ENCODE results near the gene CKLF.
A peak's percentile ranks its signal among the peaks of the same experiment; 100 is the strongest.
"Not testable (repeated sequence)": the region's sequence is repeated elsewhere in the genome, so short reads cannot be mapped to it uniquely, and the experiment has no call there.

The CKLF gene

GRCh38 chr16:66600477-66600876, 48.1 kb downstream of the CKLF start:
- FAIRE-seq: no peak

DNA sequence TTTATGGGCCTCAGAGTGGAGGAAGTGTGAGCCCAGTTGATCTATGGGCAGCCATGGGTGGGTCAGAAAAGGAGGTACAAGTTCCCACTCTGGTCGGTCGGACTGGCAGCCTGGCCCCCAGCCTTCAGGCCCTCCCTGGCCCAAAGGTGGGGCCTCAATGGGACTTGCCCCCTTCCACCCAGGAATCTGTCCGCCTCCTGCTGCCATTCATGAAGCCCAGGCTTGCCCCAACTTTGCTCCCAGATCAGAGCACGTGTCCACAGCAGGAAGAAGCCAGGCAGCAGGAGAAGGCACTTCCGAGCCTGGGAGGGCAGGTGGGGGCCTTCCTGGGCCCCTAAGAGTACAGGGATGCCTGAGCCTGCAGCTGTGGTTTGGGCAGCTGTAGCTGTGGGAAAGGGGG, 49.1 kb downstream of the CKLF start:
- no peak for FAIRE-seq

- FAIRE-seq: no peak
Measured at GRCh38 chr16:66603537-66604375, 51.4 kb downstream of the CKLF start.

DNA sequence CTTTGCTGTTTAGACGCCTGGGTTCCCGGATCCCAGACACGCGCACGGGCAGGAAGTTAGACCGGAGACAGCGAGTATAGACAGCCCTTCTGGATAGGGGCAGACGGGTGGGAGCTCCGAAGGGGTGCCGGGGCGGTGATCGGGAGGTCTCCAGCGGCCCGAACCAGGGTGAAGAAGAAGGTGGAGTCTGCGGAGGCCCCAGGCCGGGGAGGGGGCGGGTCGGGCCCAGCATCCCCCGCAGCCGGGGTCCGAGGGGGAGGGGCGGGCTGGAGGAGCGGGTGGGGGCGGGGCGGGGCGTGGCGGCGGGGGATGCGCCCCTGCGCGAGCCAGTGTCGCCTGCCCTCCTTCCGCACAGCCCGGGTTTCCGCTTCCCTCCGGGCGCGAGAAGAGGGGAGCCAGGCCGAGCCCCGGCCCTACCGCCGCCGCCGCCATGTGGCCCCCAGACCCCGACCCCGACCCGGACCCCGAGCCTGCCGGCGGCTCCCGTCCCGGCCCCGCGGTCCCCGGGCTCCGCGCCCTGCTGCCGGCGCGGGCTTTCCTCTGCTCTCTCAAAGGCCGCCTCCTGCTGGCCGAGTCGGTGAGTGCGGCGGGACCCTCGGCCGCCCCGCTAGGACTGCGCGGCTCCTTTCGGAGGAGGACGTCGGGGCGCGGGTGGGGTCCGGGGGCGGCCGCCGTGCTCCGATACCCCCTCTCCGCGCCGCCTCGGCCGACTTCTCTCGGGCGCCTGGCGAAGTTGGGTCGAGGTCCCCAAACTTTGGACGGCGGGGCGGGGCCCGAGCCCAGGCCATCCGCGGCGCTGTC, 52.2 kb downstream of the CKLF start, which contains the start of gene CMTM3:
Gene CMTM3, plus strand, starts transcription at position 329 of the 801 bp plus-strand sequence. Its CDS starts 102 bp downstream, at position 431.
- FAIRE-seq: no peak

GRCh38 chr16:66605177-66605978, 53.0 kb downstream of the CKLF start:
- no peak for FAIRE-seq

- no peak for FAIRE-seq
Measured at GRCh38 chr16:66605979-66606751, 53.8 kb downstream of the CKLF start.

DNA sequence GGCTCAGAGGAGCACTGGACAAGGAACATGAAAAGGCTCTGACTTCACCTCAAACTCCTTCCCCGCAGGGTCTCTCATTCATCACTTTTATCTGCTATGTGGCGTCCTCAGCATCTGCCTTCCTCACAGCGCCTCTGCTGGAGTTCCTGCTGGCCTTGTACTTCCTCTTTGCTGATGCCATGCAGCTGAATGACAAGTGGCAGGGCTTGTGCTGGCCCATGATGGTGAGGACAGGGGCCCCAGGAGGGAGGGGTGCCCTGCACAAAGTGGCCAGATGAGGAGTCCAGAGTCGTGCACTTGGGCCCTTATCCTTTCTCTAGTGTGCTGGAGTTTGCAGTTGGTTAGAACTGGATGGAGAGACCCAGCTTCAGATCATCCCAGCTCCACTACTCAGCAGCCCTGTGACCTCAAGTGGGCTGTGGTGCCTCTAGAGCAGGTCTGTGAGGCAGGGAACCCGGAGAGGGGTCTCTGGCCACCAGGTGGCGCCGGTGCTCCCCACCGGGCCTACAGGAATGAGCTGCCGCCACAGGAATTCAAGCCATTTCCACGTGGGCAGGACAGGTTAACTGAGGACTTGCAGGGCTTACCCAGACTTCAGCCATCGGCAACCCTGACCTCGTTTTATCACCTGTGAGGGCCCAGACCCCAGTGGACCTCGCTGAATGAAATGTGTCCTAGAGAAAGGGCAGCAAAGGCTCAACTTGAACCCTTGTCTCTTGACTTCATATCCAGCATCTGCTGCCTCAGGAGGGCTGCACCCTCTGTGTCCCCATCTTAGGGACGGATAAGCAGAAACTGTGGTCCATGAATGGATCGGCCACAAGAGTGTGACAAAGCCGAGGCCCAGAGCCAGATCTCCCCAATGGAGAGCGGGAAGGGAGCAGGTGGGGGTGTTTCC, 56.1 kb downstream of the CKLF start:
- peak; percentile 89 for FAIRE-seq

- FAIRE-seq: no peak
Measured at GRCh38 chr16:66609139-66609510, 56.7 kb downstream of the CKLF start.

DNA sequence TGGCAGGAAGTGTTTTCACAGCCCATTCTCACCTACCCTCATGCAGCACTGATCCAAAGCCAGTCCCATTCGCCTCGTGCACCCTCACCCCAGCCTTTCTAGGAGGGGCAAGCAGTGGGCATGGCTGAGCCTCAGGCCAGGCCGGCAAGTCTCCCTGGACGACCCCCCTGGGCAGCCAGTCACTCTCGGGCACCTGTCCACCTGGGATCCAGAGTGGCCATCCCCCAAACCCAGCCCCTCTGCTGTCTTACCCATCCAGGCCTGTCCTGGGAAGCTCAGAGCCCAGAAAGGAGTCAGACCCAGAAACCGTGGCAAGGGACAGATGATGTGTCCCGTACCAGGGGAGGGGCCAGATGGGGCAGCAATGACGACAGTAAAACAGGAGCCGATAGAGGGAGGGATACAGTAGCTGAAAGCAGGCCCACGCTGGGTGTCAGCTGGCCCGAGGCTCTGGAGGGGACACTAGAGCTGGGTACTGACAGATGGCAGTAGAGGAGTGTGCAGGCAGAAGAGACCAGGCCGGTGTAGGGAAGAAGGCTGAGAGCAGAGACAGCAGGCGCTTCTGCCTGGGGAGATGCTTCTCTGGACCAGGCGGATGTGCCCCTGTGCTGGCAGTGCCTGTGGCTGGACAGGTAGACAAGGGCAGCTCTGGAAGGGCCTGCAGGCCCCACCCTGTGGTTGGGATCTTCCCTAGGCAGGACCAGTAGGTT, 57.9 kb downstream of the CKLF start:
- no peak for FAIRE-seq

DNA sequence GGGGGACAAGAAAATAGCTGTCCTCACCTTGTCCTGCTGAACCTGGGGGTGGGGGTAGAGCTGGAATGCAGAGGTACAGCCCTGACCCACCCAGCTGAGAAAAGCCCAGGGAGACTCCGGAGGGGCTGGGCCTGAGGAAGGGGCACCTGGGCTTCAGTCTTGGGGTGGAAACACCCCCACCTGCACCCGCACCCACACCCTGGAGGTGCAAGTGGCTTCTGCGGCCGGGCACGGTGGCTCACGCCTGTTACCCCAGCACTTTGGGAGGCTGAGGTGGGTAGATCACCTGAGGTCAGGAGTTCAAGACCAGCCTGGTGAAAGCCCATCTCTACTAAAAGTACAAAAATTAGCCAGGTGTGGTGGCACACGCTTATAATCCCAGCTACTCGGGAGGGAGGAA, 59.5 kb downstream of the CKLF start:
- not testable (repeated sequence) for FAIRE-seq

- FAIRE-seq: no peak
Measured at GRCh38 chr16:66612422-66612821, 60.0 kb downstream of the CKLF start.

- no peak for FAIRE-seq
Measured at GRCh38 chr16:66614161-66614802, 61.9 kb downstream of the CKLF start.
